PC-9 (cell line): ENCODE measurements around the gene TMEM107. TPM values are rescaled to one million over a fixed set of nuclear protein-coding genes. Genes with fewer than 3 reads are reported as not detected.
A peak's percentile ranks its signal among the peaks of the same experiment; 100 is the strongest.

ENCODE experiments used
- BruUV-seq: library from RNA; stranded (reverse); fragments of 400-500 nt; replicated peaks from 2 replicates; lab custom pipeline; 2021; lab: Mats Ljungman, UMichigan
- CTCF ChIA-PET: fragments of 300-600 bp; sonication (Branson Sonifier 250); formaldehyde crosslinking; loops from one replicate; lab custom pipeline; 2022; ENCODE audit warnings: antibody characterized with exemption; lab: Charles Lee
- POLR2A ChIA-PET: fragments of 300-600 bp; sonication (Branson Sonifier 250); formaldehyde crosslinking; loops from one replicate; lab custom pipeline; 2022; ENCODE audit warnings: antibody characterized with exemption; ENCODE audit not compliant: unreplicated experiment; lab: Charles Lee
- DNase-seq, 2 experiments: peaks; one replicate each; pipeline versions ENCODE4 v3.0.0 to v3.0.0-alpha.2; 2015 to 2022; ENCODE audit warnings: mixed read lengths in 1 of 2
- H2AFZ ChIP-seq: fragments of 200-600 bp; sonication (generic); 2 replicates; pipeline ENCODE4 v1.8.1; 2017; ENCODE audit warnings: antibody characterized with exemption
- H3F3A ChIP-seq: fragments of 200-600 bp; sonication (generic); 2 replicates; pipeline ENCODE4 v1.8.1; 2017; ENCODE audit warnings: antibody characterized with exemption, mild to moderate bottlenecking, low read depth; ENCODE audit not compliant: insufficient read depth
- H3K27ac ChIP-seq: fragments of 200-600 bp; sonication (generic); 2 replicates; pipeline ENCODE4 v1.6.1; 2016; ENCODE audit warnings: mixed run types
- H3K27me3 ChIP-seq: fragments of 200-600 bp; sonication (generic); 2 replicates; pipeline ENCODE4 v1.6.1; 2016; ENCODE audit warnings: low read depth, mixed run types; ENCODE audit not compliant: insufficient read depth
- H3K36me3 ChIP-seq: fragments of 200-600 bp; sonication (generic); 2 replicates; pipeline ENCODE4 v1.6.1; 2016; ENCODE audit warnings: low read depth, mixed run types
- H3K4me1 ChIP-seq: fragments of 200-600 bp; sonication (generic); replicated peaks from 2 replicates; pipeline ENCODE4 v1.6.1; 2016; ENCODE audit warnings: mixed run types; ENCODE audit not compliant: insufficient read depth
- H3K4me2 ChIP-seq: fragments of 200-600 bp; sonication (generic); 2 replicates; pipeline ENCODE4 v1.6.1; 2017; ENCODE audit warnings: mixed run types
- H3K4me3 ChIP-seq: fragments of 200-600 bp; sonication (generic); 2 replicates; pipeline ENCODE4 v1.6.1; 2016; ENCODE audit warnings: mixed run types
- H3K79me2 ChIP-seq: fragments of 200-600 bp; sonication (generic); 2 replicates; pipeline ENCODE4 v1.6.1; 2017; ENCODE audit warnings: low read depth, mixed run types
- H3K9me2 ChIP-seq: fragments of 200-600 bp; sonication (generic); 2 replicates; pipeline ENCODE4 v1.8.1; 2017; ENCODE audit warnings: mild to moderate bottlenecking; ENCODE audit not compliant: insufficient read depth
- H3K9me3 ChIP-seq: fragments of 200-600 bp; sonication (generic); 2 replicates; pipeline ENCODE4 v1.8.1; 2016; ENCODE audit warnings: low read depth; ENCODE audit not compliant: insufficient read depth
- H4K20me1 ChIP-seq: fragments of 200-600 bp; sonication (generic); 2 replicates; pipeline ENCODE4 v1.8.1; 2017; ENCODE audit not compliant: insufficient read depth
- CTCF ChIP-seq: fragments of 200-600 bp; sonication (generic); conservative IDR thresholded peaks from 2 replicates; pipeline ENCODE4 v1.6.1; 2017; ENCODE audit warnings: mixed run types, antibody characterized with exemption, mild to moderate bottlenecking, moderate library complexity
- EZH2 ChIP-seq: fragments of 200-600 bp; sonication (generic); IDR thresholded peaks from 2 replicates; pipeline ENCODE4 v1.8.0; 2017; ENCODE audit warnings: antibody characterized with exemption, low read depth
- intact Hi-C: fragments of 100-400 bp; cut with micrococcal nuclease; formaldehyde crosslinking; loops from one replicate; pipeline ENCODE4 v1.10.0; 2022; ENCODE audit not compliant: unreplicated experiment
- total RNA-seq: library from RNA; stranded (reverse); gene quantifications from 2 replicates; pipeline ENCODE4 v1.2.3, GENCODE V29; 2021

TMEM107 gene
- total RNA-seq, 1 experiment from 2014 or later: 59.1 TPM

GRCh38 chr17:8128125-8128784 lies 47.9 kb downstream of the TMEM107 start:
- Histone ChIP-seq H3K9me2 (no peaks in the 10 kb centered on the region), H3K79me2 (no peaks in the 10 kb centered on the region), H3K27ac (no peak overlapping the region), H3K4me2 (no peak overlapping the region), H3K4me3 (no peak overlapping the region), H3K36me3 (no peaks in the 10 kb centered on the region), H3F3A (peaks cover 11% of the 10 kb centered on the region; the same call in 1 of the 2 replicates), H4K20me1 (no peaks in the 10 kb centered on the region), H3K4me1 (peaks cover 12% of the 10 kb centered on the region; the same call in 1 of the 2 replicates), H2AFZ (no peak overlapping the region), H3K27me3 (no peaks in the 10 kb centered on the region), H3K9me3 (no peaks in the 10 kb centered on the region)
- TF ChIP-seq CTCF: no peak
- TF ChIP-seq EZH2: no peak
- intact Hi-C loops: no loop called here
- ChIA-PET CTCF (no interaction called here), POLR2A (no interaction called here)
- BruUV-seq: no TSS peak
- no peak for DNase-seq

GRCh38 chr17:8126491-8127066 lies 49.6 kb downstream of the TMEM107 start:
- BruUV-seq: no TSS peak
- TF ChIP-seq EZH2 (no peak), CTCF (no peak)
- Histone ChIP-seq H3K36me3 (no peaks in the 10 kb centered on the region), H3K79me2 (no peaks in the 10 kb centered on the region), H3K4me3 (peak overlapping the region; percentile 81), H3F3A (peaks cover 11% of the 10 kb centered on the region; the same call in 1 of the 2 replicates), H3K4me2 (peak overlapping the region; percentile 95), H4K20me1 (no peaks in the 10 kb centered on the region), H3K9me2 (no peaks in the 10 kb centered on the region), H3K27ac (peak overlapping the region; percentile 34; the same call in 1 of the 2 replicates), H3K27me3 (no peaks in the 10 kb centered on the region), H2AFZ (peak overlapping the region; percentile 89), H3K9me3 (no peaks in the 10 kb centered on the region), H3K4me1 (peaks cover 12% of the 10 kb centered on the region; the same call in 1 of the 2 replicates)
- POLR2A ChIA-PET: interaction anchor here (0.5 to 0.6 kb wide), 3 partner anchors 292 to 441 kb away, joined by 4 to 8 read pairs (median 6); no protein-coding TSS in a partner anchor
- intact Hi-C loops: loop anchor here (1.0 kb wide), 1 partner anchor 12 kb away; no protein-coding TSS in a partner anchor
- peak in 1 of 2 experiments; percentile 61 for DNase-seq
- CTCF ChIA-PET: no interaction called here

GRCh38 chr17:8125947-8126490 lies 50.2 kb downstream of the TMEM107 start:
- no peaks in the 10 kb centered on the region for H3K9me2 ChIP-seq
- H3K27me3 ChIP-seq: no peaks in the 10 kb centered on the region
- TF ChIP-seq EZH2 (no peak), CTCF (no peak)
- no peak for DNase-seq
- CTCF ChIA-PET: no interaction called here
- no TSS peak for BruUV-seq
- H3F3A ChIP-seq: peaks cover 11% of the 10 kb centered on the region; the same call in 1 of the 2 replicates
- no peaks in the 10 kb centered on the region for H3K9me3 ChIP-seq
- POLR2A ChIA-PET: interaction anchor here (0.5 to 0.6 kb wide), 2 partner anchors 94 to 291 kb away, joined by 4 read pairs; no protein-coding TSS in a partner anchor
- no peaks in the 10 kb centered on the region for H3K36me3 ChIP-seq
- H3K79me2 ChIP-seq: no peaks in the 10 kb centered on the region
- H3K4me2 ChIP-seq: peak overlapping the region; percentile 95
- no peaks in the 10 kb centered on the region for H4K20me1 ChIP-seq
- H3K27ac ChIP-seq: no peak overlapping the region
- peak overlapping the region; percentile 89 for H2AFZ ChIP-seq
- intact Hi-C loops: loop anchor here (1.0 kb wide), 1 partner anchor 12 kb away; no protein-coding TSS in a partner anchor
- H3K4me3 ChIP-seq: peak overlapping the region; percentile 81
- H3K4me1 ChIP-seq: peaks cover 12% of the 10 kb centered on the region; the same call in 1 of the 2 replicates
